WERI-Rb-1 (cell line): ENCODE results near the gene TGFB2.

Experiments used
- DNase-seq: peaks from one replicate; pipeline ENCODE4 v3.0.0-alpha.2; 2020
- H3K27ac ChIP-seq: fragments of 250-450 bp; sonication (Bioruptor Pico); 2 replicates; pipeline ENCODE4 v1.5.1; 2020; ENCODE audit warnings: mild to moderate bottlenecking, moderate library complexity
- H3K27me3 ChIP-seq: fragments of 250-450 bp; sonication (Bioruptor Pico); 2 replicates; pipeline ENCODE4 v1.5.1; 2021; ENCODE audit warnings: mild to moderate bottlenecking, low read depth, moderate library complexity; ENCODE audit not compliant: insufficient read depth, severe bottlenecking
- H3K36me3 ChIP-seq: fragments of 250-450 bp; sonication (Bioruptor Pico); 2 replicates; pipeline ENCODE4 v1.5.1; 2020; ENCODE audit warnings: mild to moderate bottlenecking, moderate library complexity
- H3K4me3 ChIP-seq: 2 replicates; pipeline ENCODE4 v1.5.1; 2011; ENCODE audit warnings: low read depth, mild to moderate bottlenecking, control low read depth, low read length
- H3K9me3 ChIP-seq: fragments of 250-450 bp; sonication (Bioruptor Pico); 2 replicates; pipeline ENCODE4 v1.5.1; 2021; ENCODE audit warnings: mild to moderate bottlenecking, moderate library complexity; ENCODE audit not compliant: severe bottlenecking
- CTCF ChIP-seq: IDR thresholded peaks from 2 replicates; pipeline ENCODE4 v1.5.1; 2011; ENCODE audit warnings: low read depth, mild to moderate bottlenecking, control low read depth, inconsistent platforms, low read length

The TGFB2 gene

GRCh38 chr1:218493986-218494385, 148.8 kb downstream of the TGFB2 start:
- no peak for DNase-seq
- H3K9me3 ChIP-seq = no peaks in the 10 kb centered on the region
- H3K27me3 ChIP-seq = no peaks in the 10 kb centered on the region
- TF ChIP-seq CTCF = no peak
- H3K4me3 ChIP-seq = no peak overlapping the region
- H3K36me3 ChIP-seq = no peaks in the 10 kb centered on the region
- no peak overlapping the region for H3K27ac ChIP-seq
